Dermis lymphatic vessel endothelial cell (primary cell): ENCODE measurements around the gene ARL6. TPM values are rescaled to one million over a fixed set of nuclear protein-coding genes. Genes with fewer than 3 reads are reported as not detected.

Source experiments
- total RNA-seq: library from RNA; depleted of rRNA; stranded (reverse); fragments of >200 nt; gene quantifications from 2 replicates; pipeline ENCODE4 v1.2.1, GENCODE V29; 2014

The ARL6 gene, protein sequence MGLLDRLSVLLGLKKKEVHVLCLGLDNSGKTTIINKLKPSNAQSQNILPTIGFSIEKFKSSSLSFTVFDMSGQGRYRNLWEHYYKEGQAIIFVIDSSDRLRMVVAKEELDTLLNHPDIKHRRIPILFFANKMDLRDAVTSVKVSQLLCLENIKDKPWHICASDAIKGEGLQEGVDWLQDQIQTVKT
- total RNA-seq, result 6.0 TPM in 2 replicates

DNA sequence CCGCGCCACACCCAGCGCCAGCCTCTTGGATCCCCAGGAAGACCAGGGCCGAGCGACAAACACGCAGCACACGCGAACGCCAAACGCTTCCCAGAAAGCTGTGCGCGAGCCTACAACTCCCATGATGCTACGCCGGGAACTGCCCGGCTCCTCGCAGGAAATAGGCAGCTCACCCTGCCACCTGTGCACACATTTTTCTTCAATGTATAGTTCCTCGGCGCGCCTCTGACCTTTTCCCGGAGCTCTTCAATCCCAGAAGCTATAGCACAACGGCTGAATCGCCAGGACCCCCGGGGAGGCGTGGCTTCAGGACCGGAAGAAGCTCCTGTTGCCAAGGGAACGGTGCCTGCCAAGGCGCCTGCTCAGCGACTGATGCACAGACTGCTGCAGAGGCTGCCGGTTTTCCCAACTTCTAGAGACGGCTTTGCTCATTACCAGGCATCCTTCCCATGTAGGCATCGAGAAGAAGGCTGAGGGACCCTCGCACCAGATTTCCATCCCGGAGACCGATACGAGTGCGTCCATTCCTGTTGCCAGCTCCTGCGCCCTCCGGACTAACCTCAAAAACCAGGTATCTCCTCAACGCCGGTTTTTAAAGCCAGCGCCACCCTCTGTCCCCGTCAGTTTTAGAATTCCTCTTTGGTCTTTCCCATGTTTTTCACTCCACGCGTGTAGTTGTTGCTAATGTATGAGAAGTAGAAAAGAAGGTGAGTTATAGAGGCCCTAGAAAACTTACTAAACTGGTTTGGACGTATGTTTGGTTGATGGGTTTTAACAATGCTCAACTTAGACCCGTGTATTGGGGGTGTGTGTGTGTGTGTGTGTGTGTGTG is at the start of gene ARL6:
ARL6 (plus strand) TSS at position 352 of the 832 bp plus-strand sequence. CDS start 3,350 bp downstream, outside the sequence.

DNA sequence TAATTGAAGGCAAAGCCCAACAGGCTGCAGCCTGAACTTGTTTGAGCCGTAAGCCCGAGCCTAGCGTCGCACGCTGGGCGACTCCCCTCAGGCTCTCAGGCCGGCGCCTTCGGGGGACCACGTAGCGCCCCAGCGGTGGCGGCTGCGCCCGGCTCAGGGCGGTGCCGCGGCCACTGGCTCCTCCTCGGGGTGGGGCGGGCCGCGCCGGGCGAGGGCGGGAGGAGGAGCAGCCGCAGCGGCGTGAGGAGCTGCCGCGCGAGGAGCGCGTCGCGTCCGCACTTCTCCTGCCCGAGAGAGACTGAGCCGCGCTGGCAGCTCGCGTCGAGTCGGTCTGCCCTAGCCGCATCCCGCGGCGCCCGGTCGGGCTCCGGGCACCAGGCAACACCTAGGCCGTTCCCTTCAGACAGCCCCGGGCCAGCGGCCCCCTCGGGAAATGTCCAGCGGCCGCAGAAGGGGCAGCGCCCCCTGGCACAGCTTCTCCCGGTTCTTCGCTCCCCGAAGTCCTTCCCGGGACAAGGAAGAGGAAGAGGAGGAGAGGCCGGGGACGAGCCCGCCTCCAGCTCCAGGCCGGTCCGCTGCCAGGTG is 57.3 kb downstream of the ARL6 start, which contains the start of gene CRYBG3:
CRYBG3 (plus strand) TSS at position 238 of the 585 bp plus-strand sequence; CDS start at position 434, 196 bp downstream.

Other genes with a start within 250 kb of the ARL6 start
- 18.4 and 24.4 TPM in 2 replicates for gene CRYBG3, start 57.3 kb downstream of the ARL6 start, total RNA-seq
- 29.3 and 31.1 TPM in 2 replicates for gene RIOX2, start 207.7 kb downstream of the ARL6 start, total RNA-seq